ENCODE results near the gene CNOT8. TPM values are rescaled to one million over a fixed set of nuclear protein-coding genes. Genes with fewer than 3 reads are reported as not detected.

CNOT8 gene
- total RNA-seq, 1 experiment from 2014 or later: 45.0 TPM

DNA sequence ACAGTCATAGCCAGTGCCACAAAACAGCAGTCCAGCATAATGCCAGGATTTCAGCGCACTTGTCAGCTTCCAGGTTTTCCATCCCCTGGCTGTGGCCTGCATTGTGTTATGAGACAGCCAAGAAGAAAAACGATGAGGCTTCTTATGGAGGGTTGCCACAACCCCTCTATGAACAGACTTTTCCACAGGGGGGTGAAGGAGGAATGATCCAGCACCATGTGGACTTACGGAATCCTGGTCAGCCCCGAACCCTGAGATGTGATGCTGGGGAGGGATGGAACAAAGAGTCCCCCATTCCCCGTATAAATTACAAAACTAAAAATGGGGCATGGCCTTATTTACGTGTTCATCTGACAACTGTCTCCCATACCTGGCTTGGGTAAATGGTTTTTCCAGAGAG is 40.6 kb upstream of the CNOT8 start:
- DNase-seq (ENCODE audit: low read depth, low spot score) (no peak), ATAC-seq (no peak)
- Histone ChIP-seq H3K27ac (ENCODE audit: low read depth, low read length) (no peak overlapping the region), H4K20me1 (ENCODE audit: insufficient read depth) (peaks cover 3% of the 10 kb centered on the region; the same call in 1 of the 2 replicates), H3K9me2 (ENCODE audit: insufficient read depth) (no peaks in the 10 kb centered on the region), H3K9me3 (ENCODE audit: control insufficient read depth in 1 of 2, insufficient read depth in 1 of 2, low read depth in 1 of 2, low read length in 2 of 2) (no peaks in the 10 kb centered on the region), H3K36me3 (ENCODE audit: control insufficient read depth in 1 of 2, insufficient read depth in 2 of 2, low read length in 2 of 2) (peaks cover 31 to 51% of the 10 kb centered on the region in 2 experiments), H2AFZ (ENCODE audit: low read depth, low read length, poor library complexity, severe bottlenecking) (no peak overlapping the region), H3K4me2 (ENCODE audit: low read length) (no peak overlapping the region), H3K4me3 (replicated peaks in 1 of 2; ENCODE audit: low read depth in 1 of 2, low read length in 2 of 2) (no peak overlapping the region), H3K79me2 (ENCODE audit: insufficient read depth, low read length) (peaks cover 12% of the 10 kb centered on the region; the same call in 1 of the 2 replicates), H3K4me1 (ENCODE audit: control insufficient read depth in 1 of 2, insufficient read depth in 2 of 2, low read length in 2 of 2) (no peaks in the 10 kb centered on the region), H3K27me3 (ENCODE audit: insufficient read depth, low read length) (no peaks in the 10 kb centered on the region), H3K9ac (ENCODE audit: low read length) (no peak overlapping the region)
- ChIA-PET RAD21 (ENCODE audit: low non-redundant PET in 1 of 2, low total read pairs in 2 of 2, uncharacterized antibody in 2 of 2, unreplicated experiment in 2 of 2) (no interaction called here), POLR2A (no interaction called here), CTCF (interaction anchor here (1.0 kb wide), 1 partner anchor 167 kb away, joined by 3 read pairs; no protein-coding TSS in a partner anchor)
- BruUV-seq (replicated peaks): no TSS peak
- TF ChIP-seq POLR2A (IDR thresholded peaks at IDR 0.05; ENCODE audit: borderline replicate concordance, extremely low read depth, insufficient read depth, insufficient read length): no peak
- TF ChIP-seq SIN3A (IDR thresholded peaks at IDR 0.05; ENCODE audit: low read depth): no peak
- TF ChIP-seq, protein P1, sequence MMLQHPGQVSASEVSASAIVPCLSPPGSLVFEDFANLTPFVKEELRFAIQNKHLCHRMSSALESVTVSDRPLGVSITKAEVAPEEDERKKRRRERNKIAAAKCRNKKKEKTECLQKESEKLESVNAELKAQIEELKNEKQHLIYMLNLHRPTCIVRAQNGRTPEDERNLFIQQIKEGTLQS (IDR thresholded peaks at IDR 0.05): no peak
- TF ChIP-seq EGR1 (IDR thresholded peaks at IDR 0.05; ENCODE audit: low read depth): no peak
- TF ChIP-seq, protein P2, sequence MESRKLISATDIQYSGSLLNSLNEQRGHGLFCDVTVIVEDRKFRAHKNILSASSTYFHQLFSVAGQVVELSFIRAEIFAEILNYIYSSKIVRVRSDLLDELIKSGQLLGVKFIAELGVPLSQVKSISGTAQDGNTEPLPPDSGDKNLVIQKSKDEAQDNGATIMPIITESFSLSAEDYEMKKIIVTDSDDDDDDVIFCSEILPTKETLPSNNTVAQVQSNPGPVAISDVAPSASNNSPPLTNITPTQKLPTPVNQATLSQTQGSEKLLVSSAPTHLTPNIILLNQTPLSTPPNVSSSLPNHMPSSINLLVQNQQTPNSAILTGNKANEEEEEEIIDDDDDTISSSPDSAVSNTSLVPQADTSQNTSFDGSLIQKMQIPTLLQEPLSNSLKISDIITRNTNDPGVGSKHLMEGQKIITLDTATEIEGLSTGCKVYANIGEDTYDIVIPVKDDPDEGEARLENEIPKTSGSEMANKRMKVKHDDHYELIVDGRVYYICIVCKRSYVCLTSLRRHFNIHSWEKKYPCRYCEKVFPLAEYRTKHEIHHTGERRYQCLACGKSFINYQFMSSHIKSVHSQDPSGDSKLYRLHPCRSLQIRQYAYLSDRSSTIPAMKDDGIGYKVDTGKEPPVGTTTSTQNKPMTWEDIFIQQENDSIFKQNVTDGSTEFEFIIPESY (IDR thresholded peaks at IDR 0.05; ENCODE audit: extremely low read depth, insufficient replicate concordance, low read length): no peak
- TF ChIP-seq EZH2 (IDR thresholded peaks at IDR 0.05): no peak
- no peak for TF ChIP-seq CEBPB (IDR thresholded peaks at IDR 0.05; ENCODE audit: low read depth)
- TF ChIP-seq SRF (IDR thresholded peaks at IDR 0.05; ENCODE audit: low read depth): no peak
- no peak for TF ChIP-seq ZNF274 (IDR thresholded peaks at IDR 0.05; ENCODE audit: low read depth, low read length)
- no peak for TF ChIP-seq ELF1 (IDR thresholded peaks at IDR 0.05; ENCODE audit: borderline replicate concordance, low read depth)
- TF ChIP-seq EZH2phosphoT487 (IDR thresholded peaks at IDR 0.05; ENCODE audit: borderline replicate concordance): no peak
- TF ChIP-seq, protein P3, sequence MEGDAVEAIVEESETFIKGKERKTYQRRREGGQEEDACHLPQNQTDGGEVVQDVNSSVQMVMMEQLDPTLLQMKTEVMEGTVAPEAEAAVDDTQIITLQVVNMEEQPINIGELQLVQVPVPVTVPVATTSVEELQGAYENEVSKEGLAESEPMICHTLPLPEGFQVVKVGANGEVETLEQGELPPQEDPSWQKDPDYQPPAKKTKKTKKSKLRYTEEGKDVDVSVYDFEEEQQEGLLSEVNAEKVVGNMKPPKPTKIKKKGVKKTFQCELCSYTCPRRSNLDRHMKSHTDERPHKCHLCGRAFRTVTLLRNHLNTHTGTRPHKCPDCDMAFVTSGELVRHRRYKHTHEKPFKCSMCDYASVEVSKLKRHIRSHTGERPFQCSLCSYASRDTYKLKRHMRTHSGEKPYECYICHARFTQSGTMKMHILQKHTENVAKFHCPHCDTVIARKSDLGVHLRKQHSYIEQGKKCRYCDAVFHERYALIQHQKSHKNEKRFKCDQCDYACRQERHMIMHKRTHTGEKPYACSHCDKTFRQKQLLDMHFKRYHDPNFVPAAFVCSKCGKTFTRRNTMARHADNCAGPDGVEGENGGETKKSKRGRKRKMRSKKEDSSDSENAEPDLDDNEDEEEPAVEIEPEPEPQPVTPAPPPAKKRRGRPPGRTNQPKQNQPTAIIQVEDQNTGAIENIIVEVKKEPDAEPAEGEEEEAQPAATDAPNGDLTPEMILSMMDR (IDR thresholded peaks at IDR 0.05 in 2 of 3, conservative IDR thresholded peaks at IDR 0.05 in 1 of 3; ENCODE audit: borderline replicate concordance in 1 of 3, insufficient read depth in 1 of 3, low read depth in 2 of 3, low read length in 2 of 3): no peak
- TF ChIP-seq ZFX (IDR thresholded peaks at IDR 0.05): no peak
- TF ChIP-seq POLR2AphosphoS5 (IDR thresholded peaks at IDR 0.05; ENCODE audit: low read depth, low read length): no peak
- no peak for TF ChIP-seq CBX3 (IDR thresholded peaks at IDR 0.05; ENCODE audit: low read depth)
- TF ChIP-seq YY1 (IDR thresholded peaks at IDR 0.05; ENCODE audit: extremely low read depth, insufficient replicate concordance, low read depth, low read length): no peak
- TF ChIP-seq FOSL1 (IDR thresholded peaks at IDR 0.05; ENCODE audit: low read depth): no peak
- TF ChIP-seq, protein P4, sequence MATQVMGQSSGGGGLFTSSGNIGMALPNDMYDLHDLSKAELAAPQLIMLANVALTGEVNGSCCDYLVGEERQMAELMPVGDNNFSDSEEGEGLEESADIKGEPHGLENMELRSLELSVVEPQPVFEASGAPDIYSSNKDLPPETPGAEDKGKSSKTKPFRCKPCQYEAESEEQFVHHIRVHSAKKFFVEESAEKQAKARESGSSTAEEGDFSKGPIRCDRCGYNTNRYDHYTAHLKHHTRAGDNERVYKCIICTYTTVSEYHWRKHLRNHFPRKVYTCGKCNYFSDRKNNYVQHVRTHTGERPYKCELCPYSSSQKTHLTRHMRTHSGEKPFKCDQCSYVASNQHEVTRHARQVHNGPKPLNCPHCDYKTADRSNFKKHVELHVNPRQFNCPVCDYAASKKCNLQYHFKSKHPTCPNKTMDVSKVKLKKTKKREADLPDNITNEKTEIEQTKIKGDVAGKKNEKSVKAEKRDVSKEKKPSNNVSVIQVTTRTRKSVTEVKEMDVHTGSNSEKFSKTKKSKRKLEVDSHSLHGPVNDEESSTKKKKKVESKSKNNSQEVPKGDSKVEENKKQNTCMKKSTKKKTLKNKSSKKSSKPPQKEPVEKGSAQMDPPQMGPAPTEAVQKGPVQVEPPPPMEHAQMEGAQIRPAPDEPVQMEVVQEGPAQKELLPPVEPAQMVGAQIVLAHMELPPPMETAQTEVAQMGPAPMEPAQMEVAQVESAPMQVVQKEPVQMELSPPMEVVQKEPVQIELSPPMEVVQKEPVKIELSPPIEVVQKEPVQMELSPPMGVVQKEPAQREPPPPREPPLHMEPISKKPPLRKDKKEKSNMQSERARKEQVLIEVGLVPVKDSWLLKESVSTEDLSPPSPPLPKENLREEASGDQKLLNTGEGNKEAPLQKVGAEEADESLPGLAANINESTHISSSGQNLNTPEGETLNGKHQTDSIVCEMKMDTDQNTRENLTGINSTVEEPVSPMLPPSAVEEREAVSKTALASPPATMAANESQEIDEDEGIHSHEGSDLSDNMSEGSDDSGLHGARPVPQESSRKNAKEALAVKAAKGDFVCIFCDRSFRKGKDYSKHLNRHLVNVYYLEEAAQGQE (IDR thresholded peaks at IDR 0.05; ENCODE audit: low read depth): no peak
- intact Hi-C loops (cut with micrococcal nuclease): no loop called here
